Measurements from ENCODE around the gene ELF2.
"Not testable (repeated sequence)": the region's sequence is repeated elsewhere in the genome, so short reads cannot be mapped to it uniquely, and the experiment has no call there.

Gene ELF2

DNA sequence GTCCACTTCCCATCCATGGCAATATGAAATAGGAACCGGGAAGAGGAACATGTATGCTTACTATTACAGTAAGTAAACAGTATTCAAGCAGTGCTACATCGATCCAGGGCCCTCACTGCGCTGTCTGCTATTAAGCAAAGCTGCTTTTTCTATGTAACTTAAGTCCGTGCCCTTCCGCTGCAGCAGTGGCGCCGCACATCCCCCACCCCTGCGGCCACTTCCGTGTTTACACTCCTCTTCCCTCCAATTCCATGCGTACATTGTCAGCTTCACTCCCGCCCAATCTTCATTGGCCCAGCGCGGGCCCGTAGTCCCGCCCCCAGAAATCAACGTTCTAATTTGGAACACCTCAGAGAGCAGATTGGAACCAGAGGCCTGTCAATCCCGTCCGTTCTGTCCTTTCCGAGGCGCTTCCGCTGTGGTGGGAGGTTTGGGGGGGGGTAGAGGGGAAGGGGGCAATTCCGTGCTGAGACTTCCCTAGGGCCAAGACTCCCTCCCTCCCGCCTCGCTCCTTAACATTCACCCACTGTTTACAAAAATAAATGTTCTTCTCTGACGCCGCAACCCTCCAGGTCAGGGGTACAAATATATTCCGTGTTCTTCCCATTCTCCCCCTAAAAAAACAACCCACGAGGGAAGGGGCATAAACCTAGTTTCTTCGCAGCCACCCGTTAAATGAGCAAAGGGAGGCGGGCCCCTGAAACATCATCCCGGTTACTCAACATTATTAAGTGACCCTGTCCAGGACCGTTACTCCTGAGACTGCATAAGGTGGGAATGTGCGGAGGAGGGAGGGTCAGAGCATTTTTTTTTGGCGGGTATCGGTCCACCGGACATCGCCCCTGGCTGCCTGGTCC lies 94.0 kb downstream of the ELF2 start:
- in situ Hi-C loops (cut with MboI; ENCODE audit: low sequenced_read_pairs), result no loop called here

DNA sequence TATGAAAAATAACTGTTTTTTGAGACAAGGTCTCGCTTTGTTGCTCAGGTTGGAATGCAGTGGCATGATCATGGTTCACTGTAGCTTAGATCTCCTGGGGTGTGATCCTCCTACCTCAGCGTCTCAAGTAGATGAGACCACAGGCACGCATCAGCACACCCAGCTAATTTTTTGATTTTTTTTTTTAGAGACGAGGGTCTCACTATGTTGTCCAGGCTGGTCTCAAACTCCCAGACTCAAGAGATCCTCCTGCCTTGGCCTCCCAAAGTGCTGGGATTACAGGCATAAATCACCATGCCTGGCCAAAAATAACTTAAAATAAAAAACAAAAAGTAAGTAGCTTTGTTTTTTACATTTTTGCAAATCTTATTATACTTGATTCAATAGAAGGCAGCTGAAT lies 98.1 kb downstream of the ELF2 start:
- in situ Hi-C loops (cut with MboI; ENCODE audit: low sequenced_read_pairs), result no loop called here

GRCh38 chr4:139077567-139078355 lies 99.3 kb downstream of the ELF2 start:
- in situ Hi-C loops (cut with MboI; ENCODE audit: low sequenced_read_pairs), result no loop called here

DNA sequence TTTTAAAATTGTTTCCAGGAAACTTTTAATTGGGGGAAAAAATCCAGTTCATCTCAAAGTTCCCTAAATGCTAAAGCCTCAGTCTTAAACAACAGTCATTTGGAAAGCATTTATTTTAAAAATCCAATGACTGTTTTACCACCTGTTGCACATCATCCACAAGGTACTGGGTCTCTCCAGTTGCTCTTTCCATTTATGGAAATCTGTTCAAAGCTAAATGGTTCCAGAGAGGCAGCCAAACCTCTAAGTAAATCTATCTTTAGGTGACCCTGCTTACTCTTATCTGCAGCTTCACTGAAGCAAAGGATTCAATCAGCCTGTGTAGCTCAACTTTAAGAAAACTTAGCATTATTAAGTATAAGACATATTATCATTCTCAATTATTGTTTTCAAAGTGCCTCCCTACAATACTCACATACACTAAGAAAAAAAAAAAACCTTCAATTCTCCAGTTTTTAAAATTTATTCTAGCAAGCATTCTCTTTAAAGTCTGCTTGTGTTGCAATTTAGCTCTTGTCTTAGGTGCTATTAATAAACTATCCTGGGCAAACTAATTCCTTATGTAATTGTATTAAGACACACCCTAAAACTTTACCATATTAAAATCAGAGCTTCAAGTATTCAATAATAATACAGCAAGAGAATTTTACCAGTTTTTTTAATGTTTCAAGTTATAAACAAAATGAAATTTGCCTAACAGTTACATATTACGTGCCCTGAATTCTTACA lies 100.8 kb downstream of the ELF2 start:
- in situ Hi-C loops (cut with MboI; ENCODE audit: low sequenced_read_pairs), result no loop called here

GRCh38 chr4:139060591-139060990 lies 116.4 kb downstream of the ELF2 start:
- in situ Hi-C loops (cut with MboI; ENCODE audit: low sequenced_read_pairs), result no loop called here

DNA sequence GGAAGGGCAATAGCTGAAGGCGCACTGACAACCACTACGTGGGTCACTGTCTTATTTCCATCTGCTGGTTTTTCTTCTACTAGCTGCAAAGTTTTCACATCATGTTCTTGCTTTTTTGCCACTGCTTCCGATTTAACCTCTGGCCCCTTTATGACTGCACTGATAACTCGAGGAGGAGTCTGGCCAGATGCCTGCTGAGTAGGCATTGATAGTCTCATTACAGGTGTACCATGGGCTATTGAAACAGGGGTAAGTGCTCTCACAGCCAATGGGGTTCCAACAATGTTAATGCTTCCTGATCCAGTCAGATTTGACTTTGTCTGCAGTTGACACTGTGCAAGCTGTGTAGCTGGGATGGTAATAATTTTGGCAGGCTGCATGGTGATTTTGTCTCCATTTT lies 118.0 kb downstream of the ELF2 start:
- in situ Hi-C loops (cut with MboI; ENCODE audit: low sequenced_read_pairs), result not testable (repeated sequence)

GRCh38 chr4:139054791-139055505 lies 122.1 kb downstream of the ELF2 start:
- in situ Hi-C loops (cut with MboI; ENCODE audit: low sequenced_read_pairs), result no loop called here

DNA sequence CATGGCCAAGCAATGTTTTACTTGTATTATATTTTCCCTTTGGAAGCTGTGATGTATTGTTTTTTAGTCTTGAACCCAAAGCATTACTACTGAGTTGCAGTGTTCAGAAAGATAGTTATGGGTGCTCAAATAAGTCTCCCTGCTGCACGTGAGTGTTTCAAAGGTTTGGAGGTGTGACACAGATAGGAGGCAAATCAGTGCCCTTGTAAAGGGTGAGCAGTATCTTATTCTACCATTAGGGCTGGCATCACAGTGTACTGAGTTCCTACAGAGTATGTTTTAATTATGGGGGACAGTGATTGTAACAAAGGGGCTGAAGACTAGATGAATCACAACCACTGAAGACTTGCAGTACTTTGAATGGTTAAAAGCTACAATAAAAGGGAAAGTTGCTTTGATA lies 123.1 kb downstream of the ELF2 start:
- in situ Hi-C loops (cut with MboI; ENCODE audit: low sequenced_read_pairs), result no loop called here

- in situ Hi-C loops (cut with MboI; ENCODE audit: low sequenced_read_pairs), result no loop called here
These were observed 126.6 kb downstream of the ELF2 start for GRCh38 chr4:139050446-139050845.

GRCh38 chr4:139048026-139048425 lies 129.0 kb downstream of the ELF2 start:
- in situ Hi-C loops (cut with MboI; ENCODE audit: low sequenced_read_pairs), result no loop called here

- in situ Hi-C loops (cut with MboI; ENCODE audit: low sequenced_read_pairs), result no loop called here
These were observed 132.7 kb downstream of the ELF2 start for GRCh38 chr4:139044291-139044690.

- in situ Hi-C loops (cut with MboI; ENCODE audit: low sequenced_read_pairs), result no loop called here
These were observed 134.0 kb downstream of the ELF2 start for GRCh38 chr4:139042981-139043460.

GRCh38 chr4:139038874-139039443 lies 138.1 kb downstream of the ELF2 start:
- in situ Hi-C loops (cut with MboI; ENCODE audit: low sequenced_read_pairs), result no loop called here

DNA sequence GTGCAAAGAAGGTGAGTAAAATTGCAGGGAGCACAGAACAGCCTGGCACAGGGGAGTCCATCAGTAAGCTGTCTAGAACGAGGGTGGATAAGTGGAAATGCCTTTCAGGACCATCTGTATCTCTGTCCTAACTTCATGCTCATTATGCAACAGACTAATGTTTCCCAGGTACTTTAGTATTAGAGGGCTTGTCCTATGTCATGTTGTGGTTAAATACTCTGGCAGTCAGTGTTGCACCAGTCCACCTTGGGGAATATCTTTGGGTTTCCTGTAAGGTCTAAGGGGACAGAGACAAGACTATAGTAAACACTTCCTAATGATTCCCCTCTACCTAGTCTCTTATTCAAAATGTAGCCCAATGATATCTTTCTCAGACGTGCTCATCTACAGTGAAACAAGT lies 140.1 kb downstream of the ELF2 start:
- in situ Hi-C loops (cut with MboI; ENCODE audit: low sequenced_read_pairs), result no loop called here

- in situ Hi-C loops (cut with MboI; ENCODE audit: low sequenced_read_pairs), result no loop called here
These were observed 141.4 kb downstream of the ELF2 start for GRCh38 chr4:139035650-139036049.

- in situ Hi-C loops (cut with MboI; ENCODE audit: low sequenced_read_pairs), result no loop called here
These were observed 146.3 kb downstream of the ELF2 start for GRCh38 chr4:139030614-139031235.

DNA sequence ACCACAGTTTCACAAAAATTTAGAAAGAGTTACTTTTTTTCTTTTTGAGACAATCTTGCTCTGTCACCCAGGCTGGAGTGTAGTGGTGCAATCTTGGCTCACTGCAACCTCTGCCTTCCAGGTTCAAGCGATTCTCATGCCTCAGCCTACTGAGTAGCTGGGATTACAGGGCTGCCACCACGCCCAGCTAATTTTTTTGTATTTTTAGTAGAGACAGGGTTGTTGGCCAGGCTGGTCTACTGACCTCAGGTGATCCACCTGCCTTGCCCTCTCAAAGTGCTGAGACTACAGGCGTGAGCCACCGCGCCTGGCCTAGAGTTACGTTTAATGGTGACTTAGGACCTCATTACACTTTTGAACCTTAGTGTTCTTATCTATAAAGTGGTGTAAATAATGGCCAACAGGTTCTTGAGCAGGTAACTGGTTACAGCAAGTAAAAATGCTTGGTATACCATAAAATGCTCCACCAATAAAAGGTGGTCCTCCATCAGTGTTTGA lies 147.1 kb downstream of the ELF2 start:
- in situ Hi-C loops (cut with MboI; ENCODE audit: low sequenced_read_pairs), result not testable (repeated sequence)

- in situ Hi-C loops (cut with MboI; ENCODE audit: low sequenced_read_pairs), result no loop called here
These were observed 148.8 kb downstream of the ELF2 start for GRCh38 chr4:139028191-139028661.

DNA sequence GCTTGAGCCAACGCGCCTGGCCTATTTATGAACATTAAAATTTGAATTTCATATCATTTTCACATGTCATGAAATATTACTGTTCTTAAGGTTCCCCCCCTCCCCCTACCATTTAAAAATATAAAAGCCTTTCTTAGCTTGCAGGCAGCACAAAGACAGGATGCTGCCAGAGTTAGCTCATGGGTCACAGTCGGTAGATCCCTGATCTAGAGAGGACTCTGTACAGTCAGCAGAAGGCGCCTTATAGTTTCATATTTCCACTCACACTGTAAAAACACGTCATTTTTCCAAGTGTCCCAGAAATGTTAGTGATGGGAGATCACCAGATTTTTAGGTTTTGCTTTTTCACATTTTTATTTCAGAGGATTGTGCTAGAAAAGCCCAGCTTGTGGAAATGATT lies 149.2 kb downstream of the ELF2 start:
- in situ Hi-C loops (cut with MboI; ENCODE audit: low sequenced_read_pairs), result no loop called here

- in situ Hi-C loops (cut with MboI; ENCODE audit: low sequenced_read_pairs), result no loop called here
These were observed 151.2 kb downstream of the ELF2 start for GRCh38 chr4:139025841-139026240.

All from hTERT RPE-1 (cell line).